ENCODE measurements around the gene PIAS1.
"Not testable (repeated sequence)": the region's sequence is repeated elsewhere in the genome, so short reads cannot be mapped to it uniquely, and the experiment has no call there.

Gene PIAS1

GRCh38 chr15:68130851-68131250 is 76.7 kb downstream of the PIAS1 start:
- DNase-seq: no peak

DNA sequence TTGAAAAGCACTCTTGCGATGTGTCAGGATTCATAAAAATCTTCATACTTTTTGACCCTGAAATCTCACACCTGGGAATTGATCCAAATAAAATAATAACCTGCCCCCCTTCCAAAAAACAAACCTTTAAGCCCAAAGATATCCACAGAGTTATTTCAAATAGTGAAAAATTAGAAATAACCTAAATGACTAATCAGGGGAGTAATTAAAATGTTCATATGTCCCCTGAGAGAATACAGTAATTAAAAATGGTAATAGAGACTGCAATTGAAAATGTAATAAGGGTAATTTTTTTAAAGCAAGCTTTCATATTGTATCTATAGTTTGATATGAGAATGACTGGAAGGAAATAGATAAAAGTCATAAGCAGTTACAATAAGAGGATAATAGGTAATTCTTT is 83.0 kb downstream of the PIAS1 start:
- DNase-seq: no peak

DNA sequence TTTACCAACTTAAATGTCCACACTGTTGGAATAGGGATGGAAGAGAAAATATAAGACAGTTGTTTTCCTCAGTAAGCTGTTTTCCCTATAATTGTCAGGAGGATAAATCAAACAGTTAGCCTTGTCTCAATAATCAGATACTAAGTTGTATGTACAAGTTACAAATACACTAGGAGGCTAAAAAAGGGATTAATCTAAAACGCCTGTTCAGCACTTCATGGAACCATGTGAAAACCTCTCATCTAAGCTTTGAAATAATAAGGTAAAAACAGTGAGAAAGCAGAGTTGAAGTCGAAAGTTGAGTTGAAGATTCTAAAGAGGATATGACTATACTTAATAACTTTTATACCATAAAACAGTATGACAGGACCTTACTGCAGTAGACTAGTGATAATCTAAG is 89.0 kb downstream of the PIAS1 start:
- no peak for DNase-seq

DNA sequence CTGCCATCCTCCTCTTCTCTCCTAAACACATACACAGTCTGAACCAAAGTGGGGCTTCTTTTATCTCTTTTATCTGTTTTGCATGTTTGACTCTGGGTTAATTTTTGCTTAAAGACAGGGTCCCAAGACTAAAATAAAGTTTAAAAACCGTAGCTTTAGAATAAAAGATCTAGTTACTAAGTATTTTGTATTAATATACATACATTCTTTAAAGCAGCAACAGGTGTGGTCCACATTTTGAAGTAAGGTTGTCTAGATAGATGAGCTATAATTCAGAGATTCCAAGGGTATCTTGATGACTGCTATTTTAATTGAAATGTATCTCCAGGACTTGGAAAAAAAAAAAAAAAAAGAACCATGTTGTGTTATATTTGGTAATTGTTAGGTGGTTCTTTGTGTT is 89.7 kb downstream of the PIAS1 start:
- DNase-seq: no peak

GRCh38 chr15:68145706-68146105 is 91.6 kb downstream of the PIAS1 start:
- DNase-seq: no peak

- no peak for DNase-seq
Measured at GRCh38 chr15:68148039-68148438, 93.9 kb downstream of the PIAS1 start.

DNA sequence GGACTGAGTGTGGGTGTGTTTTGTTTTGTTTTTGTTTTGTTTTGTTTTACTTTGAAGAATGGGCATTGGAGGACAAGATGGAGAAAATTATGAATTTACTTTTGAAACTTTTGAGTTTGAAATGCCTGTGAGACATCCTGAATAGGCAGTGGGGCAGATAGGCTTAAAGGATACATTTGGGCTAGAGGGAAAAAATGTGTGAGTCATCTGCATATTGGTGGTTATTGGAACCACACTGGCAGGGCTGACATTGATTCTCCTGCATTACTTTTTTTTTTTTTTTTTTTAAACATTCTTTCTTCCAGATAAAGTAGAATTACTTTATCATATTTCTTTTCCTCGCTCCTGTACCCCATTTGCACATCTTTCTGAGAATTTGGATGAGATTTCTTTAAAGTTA is 94.9 kb downstream of the PIAS1 start:
- DNase-seq: no peak

DNA sequence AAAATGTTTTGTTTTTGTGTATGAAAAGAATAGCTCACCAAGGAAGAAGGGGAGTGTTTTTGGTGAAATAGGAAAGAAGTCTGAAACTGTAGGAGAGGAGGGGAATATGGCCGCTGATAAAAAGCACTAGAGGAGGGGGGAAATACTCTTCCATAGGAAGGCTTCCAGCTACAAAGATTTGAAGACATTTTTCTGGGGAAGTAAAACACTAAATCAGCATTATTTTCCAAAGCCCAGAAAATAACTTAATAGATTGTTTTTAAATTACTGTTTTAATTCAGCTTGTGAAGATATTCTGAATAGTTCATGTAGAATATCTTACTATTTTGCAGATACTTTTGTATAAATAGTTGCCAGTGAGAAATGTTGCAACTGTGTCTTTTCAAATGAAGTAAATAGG is 96.1 kb downstream of the PIAS1 start:
- DNase-seq: no peak

GRCh38 chr15:68151277-68151676 is 97.2 kb downstream of the PIAS1 start:
- DNase-seq: no peak

- no peak for DNase-seq
Measured at GRCh38 chr15:68152342-68152741, 98.2 kb downstream of the PIAS1 start.

GRCh38 chr15:68154923-68155559 is 100.9 kb downstream of the PIAS1 start:
- DNase-seq: no peak

- no peak for DNase-seq
Measured at GRCh38 chr15:68157074-68157473, 103.0 kb downstream of the PIAS1 start.

GRCh38 chr15:68158046-68158628 is 104.0 kb downstream of the PIAS1 start:
- no peak for DNase-seq

DNA sequence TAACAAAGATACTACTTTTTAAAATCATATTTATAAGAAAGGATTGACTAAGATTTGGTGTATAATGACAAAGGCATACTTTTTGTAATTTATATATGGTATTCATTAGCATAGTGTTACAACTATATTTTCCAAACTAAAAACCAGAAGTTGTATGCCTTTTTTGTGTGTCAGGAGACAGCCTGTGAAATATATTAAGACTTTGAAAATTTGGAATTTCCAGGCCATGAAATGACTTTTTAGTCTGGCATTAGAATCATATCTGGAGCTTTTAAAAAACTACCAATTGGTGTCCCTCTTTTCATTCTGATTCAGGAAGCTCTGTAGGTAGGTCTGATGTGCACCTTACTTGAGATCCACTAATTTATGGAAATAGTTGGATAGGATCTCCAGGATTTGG is 109.1 kb downstream of the PIAS1 start:
- DNase-seq: no peak

GRCh38 chr15:68166847-68167246 is 112.7 kb downstream of the PIAS1 start:
- DNase-seq: no peak

- DNase-seq: not testable (repeated sequence)
Measured at GRCh38 chr15:68172037-68172436, 117.9 kb downstream of the PIAS1 start.

GRCh38 chr15:68173119-68173518 is 119.0 kb downstream of the PIAS1 start:
- no peak for DNase-seq

DNA sequence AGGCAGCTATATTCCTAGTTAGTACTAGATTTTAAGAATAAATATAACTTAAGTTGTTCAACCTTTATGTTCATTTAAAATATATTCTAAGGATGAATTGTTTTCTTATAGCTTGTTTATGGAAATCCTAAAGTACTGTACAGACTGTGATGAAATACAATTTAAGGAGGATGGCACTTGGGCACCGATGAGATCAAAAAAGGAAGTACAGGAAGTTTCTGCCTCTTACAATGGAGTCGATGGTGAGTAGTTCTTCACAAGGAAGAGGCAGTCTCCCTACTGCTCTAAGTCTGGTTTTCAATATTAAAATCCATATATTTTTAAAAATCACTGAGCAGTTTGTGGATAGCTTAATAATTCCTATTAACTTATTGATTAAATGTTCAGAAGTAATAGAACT is 121.4 kb downstream of the PIAS1 start:
- DNase-seq: no peak

DNA sequence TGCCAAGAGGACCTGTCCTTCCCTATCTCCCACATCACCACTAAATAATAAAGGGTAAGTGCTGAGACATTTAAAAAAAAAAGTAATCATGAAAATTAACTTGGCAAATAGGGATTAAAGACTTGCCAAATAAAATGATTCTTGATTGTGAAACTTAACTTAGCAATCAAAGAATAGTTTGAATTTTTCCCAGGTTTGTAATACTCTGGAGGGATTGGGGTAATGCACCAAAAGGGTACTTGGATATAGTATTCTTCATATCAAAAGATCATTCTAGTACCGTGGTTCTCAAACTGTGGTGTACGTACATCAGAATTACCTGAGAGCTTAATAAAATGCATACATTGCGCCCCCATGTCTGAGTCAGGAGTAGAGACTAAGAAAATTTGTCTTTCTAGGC is 122.5 kb downstream of the PIAS1 start:
- no peak for DNase-seq

DNA sequence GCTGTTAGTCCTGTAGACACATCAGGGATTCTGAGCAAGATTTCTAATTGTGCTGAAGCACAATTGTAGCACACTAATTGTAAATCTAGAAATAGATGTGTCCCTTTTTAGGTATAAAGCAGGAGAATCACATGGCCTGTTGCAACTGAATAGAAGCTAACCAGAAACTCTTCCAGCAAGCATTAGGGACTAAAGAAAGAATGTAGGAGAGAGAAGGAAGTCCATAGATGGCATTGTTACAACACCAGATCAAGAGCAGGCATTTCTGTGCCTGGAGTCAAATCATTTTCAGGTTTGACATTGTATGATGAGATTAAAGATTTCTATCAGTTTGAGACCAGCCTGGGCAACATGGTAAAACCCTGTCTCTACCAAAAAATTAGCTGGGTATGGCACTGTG is 123.6 kb downstream of the PIAS1 start:
- no peak for DNase-seq

DNA sequence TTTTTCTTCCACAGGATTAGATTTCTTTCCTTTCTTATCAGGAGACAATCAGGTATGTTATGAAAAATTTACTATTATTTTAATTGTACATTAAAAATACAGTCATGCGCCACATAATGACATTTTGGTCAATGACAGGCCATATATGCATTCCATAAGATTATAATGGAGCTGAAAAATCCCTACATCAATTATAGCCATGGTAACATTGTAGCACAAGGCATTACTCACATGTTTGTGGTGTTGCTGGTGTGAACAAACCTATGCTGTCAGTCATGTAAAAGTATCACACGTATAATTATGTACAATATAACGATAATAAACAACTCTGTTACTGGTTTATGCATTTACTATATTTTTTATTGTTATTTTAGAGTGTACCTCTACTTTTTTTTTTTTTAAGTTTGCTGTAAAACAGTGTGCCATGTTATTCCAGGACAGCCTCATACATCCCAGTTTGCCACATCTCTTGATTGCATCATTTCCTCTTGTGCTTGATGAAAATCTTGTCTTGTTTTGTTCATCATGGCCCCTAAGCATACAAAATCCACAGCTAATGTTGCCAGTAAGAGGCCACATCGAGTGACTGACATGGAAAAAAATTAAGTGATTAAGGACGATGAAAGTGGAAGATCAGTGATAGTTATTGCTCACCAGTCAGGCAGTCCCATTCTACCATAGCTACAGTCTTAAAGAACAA is 129.7 kb downstream of the PIAS1 start:
- DNase-seq: no peak

DNA sequence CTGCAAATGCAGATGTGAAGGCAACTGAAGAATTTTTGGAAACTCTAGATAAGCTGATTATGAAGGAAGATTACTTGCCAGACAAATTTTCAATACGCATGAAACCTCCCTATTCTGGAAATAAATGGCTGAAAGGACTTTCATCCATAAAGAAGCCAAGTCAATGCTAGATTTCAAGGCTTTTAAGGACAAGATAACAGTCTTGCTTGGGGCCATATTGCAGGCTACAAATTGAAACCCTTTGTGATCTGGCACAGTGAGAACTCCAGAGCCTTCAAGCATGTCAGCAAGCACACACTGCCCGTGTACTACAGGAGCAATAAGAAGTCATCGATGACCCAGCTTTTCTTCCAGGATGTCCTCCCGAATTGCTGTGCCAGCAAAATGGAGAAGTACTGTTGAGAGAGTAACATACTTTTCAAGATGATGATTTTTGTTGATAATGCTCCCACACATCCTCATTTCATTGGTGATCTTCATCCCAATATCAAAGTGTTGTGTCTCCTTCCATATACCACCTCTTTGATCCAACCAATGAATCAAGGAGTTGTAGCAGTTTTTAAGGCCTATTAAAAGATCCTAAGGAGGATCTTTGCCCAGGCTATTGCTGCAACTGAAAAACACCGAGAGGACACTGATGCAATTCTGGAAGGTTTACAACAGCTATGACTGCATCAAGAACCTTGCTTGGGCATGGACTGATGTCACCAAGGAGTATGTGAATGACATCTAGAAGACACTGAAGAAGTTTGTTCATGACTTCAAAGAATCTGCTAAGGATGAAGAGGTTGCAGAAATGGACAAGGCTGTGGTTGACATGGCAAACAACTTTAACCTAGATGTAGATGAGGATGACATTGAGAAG is 130.7 kb downstream of the PIAS1 start:
- no peak for DNase-seq

- no peak for DNase-seq
Measured at GRCh38 chr15:68186671-68187397, 132.7 kb downstream of the PIAS1 start.
